WTC11 (cell line): ENCODE data around the gene CREBRF. TPM values are rescaled to one million over a fixed set of nuclear protein-coding genes. Genes with fewer than 3 reads are reported as not detected.

ENCODE experiments used
- ATAC-seq: fragments of 200-7000 bp; cut with Tn5 transposase; 2 replicates; pipeline ENCODE4 v1.10.0; 2021; ENCODE audit warnings: mild to moderate bottlenecking, moderate library complexity
- CTCF ChIA-PET: fragments of 300-600 bp; sonication (Branson Sonifier 250); formaldehyde crosslinking; loops from one replicate; lab custom pipeline; 2021; ENCODE audit warnings: antibody characterized with exemption; lab: Charles Lee
- POLR2A ChIA-PET: fragments of 350-600 bp; sonication (Branson Sonifier 250); formaldehyde crosslinking; loops from one replicate; lab custom pipeline; 2021; ENCODE audit warnings: antibody characterized with exemption; lab: Charles Lee
- DNase-seq: peaks from one replicate; pipeline ENCODE4 v3.0.0; 2021; ENCODE audit warnings: low spot score
- H3K27ac Mint-ChIP-seq: 2 replicates; pipeline ENCODE4 v1.8.0; 2021; ENCODE audit warnings: mixed read lengths
- H3K27me3 Mint-ChIP-seq: 2 replicates; pipeline ENCODE4 v1.8.0; 2021; ENCODE audit warnings: low read depth, mild to moderate bottlenecking, moderate library complexity, mixed read lengths
- H3K36me3 Mint-ChIP-seq: 2 replicates; pipeline ENCODE4 v1.8.0; 2021; ENCODE audit warnings: mixed read lengths
- H3K4me1 Mint-ChIP-seq: 2 replicates; pipeline ENCODE4 v1.8.0; 2022; ENCODE audit warnings: mixed read lengths
- H3K4me3 Mint-ChIP-seq: 2 replicates; pipeline ENCODE4 v1.8.0; 2021; ENCODE audit warnings: mild to moderate bottlenecking, moderate library complexity, mixed read lengths
- H3K9me3 Mint-ChIP-seq: 2 replicates; pipeline ENCODE4 v1.8.0; 2021; ENCODE audit warnings: mixed read lengths
- ATF1 ChIP-seq: sonication (generic); formaldehyde crosslinking; IDR thresholded peaks from 2 replicates; pipeline ENCODE4 v1.8.1; 2023; ENCODE audit warnings: mild to moderate bottlenecking, moderate library complexity, missing genetic modification reagents
- CREB1 ChIP-seq: sonication (generic); formaldehyde crosslinking; IDR thresholded peaks from 2 replicates; pipeline ENCODE4 v1.8.0; 2023; ENCODE audit warnings: mild to moderate bottlenecking, missing genetic modification reagents
- CREM ChIP-seq: sonication (generic); formaldehyde crosslinking; IDR thresholded peaks from 2 replicates; pipeline ENCODE4 v1.8.1; 2022; ENCODE audit warnings: mild to moderate bottlenecking, missing genetic modification reagents, moderate library complexity
- ESRRA ChIP-seq: sonication (generic); formaldehyde crosslinking; IDR thresholded peaks from 2 replicates; pipeline ENCODE4 v1.8.1; 2022; ENCODE audit warnings: mild to moderate bottlenecking, missing genetic modification reagents, borderline replicate concordance
- FOXJ3 ChIP-seq: sonication (generic); formaldehyde crosslinking; IDR thresholded peaks from 2 replicates; pipeline ENCODE4 v1.9.0; 2021; ENCODE audit warnings: missing genetic modification reagents, mild to moderate bottlenecking, borderline replicate concordance
- GABPB1 ChIP-seq: sonication (generic); formaldehyde crosslinking; IDR thresholded peaks from 2 replicates; pipeline ENCODE4 v1.8.1; 2023; ENCODE audit warnings: mild to moderate bottlenecking, missing genetic modification reagents
- MYBL2 ChIP-seq: sonication (generic); formaldehyde crosslinking; IDR thresholded peaks from 2 replicates; pipeline ENCODE4 v1.8.1; 2023; ENCODE audit warnings: mild to moderate bottlenecking, moderate library complexity, missing genetic modification reagents
- NFATC4 ChIP-seq: fragments of 250-450 bp; sonication (Bioruptor Pico); IDR thresholded peaks from 2 replicates; pipeline ENCODE4 v1.9.0; 2021; ENCODE audit warnings: mild to moderate bottlenecking
- NR2C2 ChIP-seq: sonication (generic); formaldehyde crosslinking; IDR thresholded peaks from 2 replicates; pipeline ENCODE4 v1.8.0; 2022; ENCODE audit warnings: mild to moderate bottlenecking, missing genetic modification reagents
- PRRX2 ChIP-seq: fragments of 250-450 bp; sonication (Bioruptor Pico); IDR thresholded peaks from 2 replicates; pipeline ENCODE4 v1.8.0; 2021; ENCODE audit warnings: mild to moderate bottlenecking
- ZNF671 ChIP-seq: fragments of 250-450 bp; sonication (Bioruptor Pico); IDR thresholded peaks from 2 replicates; pipeline ENCODE4 v1.8.0; 2021; ENCODE audit warnings: mild to moderate bottlenecking
- total RNA-seq: library from RNA; stranded (reverse); gene quantifications from 3 replicates; pipeline ENCODE4 v1.2.3, GENCODE V29; 2021
- TF ChIP-seq, protein P1 (sequence below): sonication (generic); formaldehyde crosslinking; IDR thresholded peaks from 2 replicates; pipeline ENCODE4 v1.8.0; 2022; ENCODE audit warnings: mild to moderate bottlenecking, missing genetic modification reagents
- TF ChIP-seq, protein P2 (sequence below): sonication (generic); formaldehyde crosslinking; IDR thresholded peaks from 2 replicates; pipeline ENCODE4 v1.8.1; 2023; ENCODE audit warnings: mild to moderate bottlenecking, missing genetic modification reagents, moderate library complexity
- TF ChIP-seq, protein P3 (sequence below): sonication (generic); formaldehyde crosslinking; IDR thresholded peaks from 2 replicates; pipeline ENCODE4 v1.8.0; 2023; ENCODE audit warnings: missing genetic modification reagents, mild to moderate bottlenecking, borderline replicate concordance
- TF ChIP-seq, protein P4 (sequence below): fragments of 250-450 bp; sonication (Bioruptor Pico); IDR thresholded peaks from 2 replicates; pipeline ENCODE4 v1.8.0; 2021; ENCODE audit warnings: mild to moderate bottlenecking
- TF ChIP-seq, protein P5 (sequence below): fragments of 250-450 bp; sonication (Bioruptor Pico); IDR thresholded peaks from 2 replicates; pipeline ENCODE4 v1.9.0; 2021; ENCODE audit warnings: mild to moderate bottlenecking, borderline replicate concordance

Gene CREBRF
- total RNA-seq, 1 experiment from 2014 or later: 5.7 TPM

DNA sequence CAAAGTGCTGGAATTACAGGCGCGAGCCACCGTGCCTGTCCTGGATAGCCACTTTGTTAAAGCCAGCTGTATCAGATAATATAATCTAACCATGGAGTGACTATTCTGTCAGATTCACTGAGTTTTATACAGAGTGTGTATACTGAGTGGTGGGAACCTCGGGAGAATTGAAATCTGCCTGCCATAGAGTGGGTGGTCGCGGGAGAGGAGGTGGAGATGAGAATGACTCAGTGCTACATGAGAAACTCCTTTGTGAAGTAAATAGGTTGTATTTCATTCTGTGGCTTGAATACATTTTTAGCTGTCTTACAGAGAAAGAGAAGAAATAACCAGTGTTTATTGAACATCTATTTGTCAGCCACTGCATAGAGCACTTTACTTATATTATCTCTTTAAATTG lies 46.1 kb upstream of the CREBRF start:
- H3K36me3 Mint-ChIP-seq: no peaks in the 10 kb centered on the region
- DNase-seq (no peak), ATAC-seq (no peak)
- TF ChIP-seq, protein P1, sequence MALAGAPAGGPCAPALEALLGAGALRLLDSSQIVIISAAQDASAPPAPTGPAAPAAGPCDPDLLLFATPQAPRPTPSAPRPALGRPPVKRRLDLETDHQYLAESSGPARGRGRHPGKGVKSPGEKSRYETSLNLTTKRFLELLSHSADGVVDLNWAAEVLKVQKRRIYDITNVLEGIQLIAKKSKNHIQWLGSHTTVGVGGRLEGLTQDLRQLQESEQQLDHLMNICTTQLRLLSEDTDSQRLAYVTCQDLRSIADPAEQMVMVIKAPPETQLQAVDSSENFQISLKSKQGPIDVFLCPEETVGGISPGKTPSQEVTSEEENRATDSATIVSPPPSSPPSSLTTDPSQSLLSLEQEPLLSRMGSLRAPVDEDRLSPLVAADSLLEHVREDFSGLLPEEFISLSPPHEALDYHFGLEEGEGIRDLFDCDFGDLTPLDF (CRISPR knock-in tag): no peak
- TF ChIP-seq, protein P2, sequence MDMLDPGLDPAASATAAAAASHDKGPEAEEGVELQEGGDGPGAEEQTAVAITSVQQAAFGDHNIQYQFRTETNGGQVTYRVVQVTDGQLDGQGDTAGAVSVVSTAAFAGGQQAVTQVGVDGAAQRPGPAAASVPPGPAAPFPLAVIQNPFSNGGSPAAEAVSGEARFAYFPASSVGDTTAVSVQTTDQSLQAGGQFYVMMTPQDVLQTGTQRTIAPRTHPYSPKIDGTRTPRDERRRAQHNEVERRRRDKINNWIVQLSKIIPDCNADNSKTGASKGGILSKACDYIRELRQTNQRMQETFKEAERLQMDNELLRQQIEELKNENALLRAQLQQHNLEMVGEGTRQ (CRISPR knock-in tag): no peak
- TF ChIP-seq CREB1 (CRISPR knock-in tag): no peak
- no peak for TF ChIP-seq FOXJ3 (CRISPR knock-in tag)
- TF ChIP-seq CREM: no peak
- no peak for TF ChIP-seq PRRX2
- TF ChIP-seq ESRRA (CRISPR knock-in tag): no peak
- TF ChIP-seq, protein P3, sequence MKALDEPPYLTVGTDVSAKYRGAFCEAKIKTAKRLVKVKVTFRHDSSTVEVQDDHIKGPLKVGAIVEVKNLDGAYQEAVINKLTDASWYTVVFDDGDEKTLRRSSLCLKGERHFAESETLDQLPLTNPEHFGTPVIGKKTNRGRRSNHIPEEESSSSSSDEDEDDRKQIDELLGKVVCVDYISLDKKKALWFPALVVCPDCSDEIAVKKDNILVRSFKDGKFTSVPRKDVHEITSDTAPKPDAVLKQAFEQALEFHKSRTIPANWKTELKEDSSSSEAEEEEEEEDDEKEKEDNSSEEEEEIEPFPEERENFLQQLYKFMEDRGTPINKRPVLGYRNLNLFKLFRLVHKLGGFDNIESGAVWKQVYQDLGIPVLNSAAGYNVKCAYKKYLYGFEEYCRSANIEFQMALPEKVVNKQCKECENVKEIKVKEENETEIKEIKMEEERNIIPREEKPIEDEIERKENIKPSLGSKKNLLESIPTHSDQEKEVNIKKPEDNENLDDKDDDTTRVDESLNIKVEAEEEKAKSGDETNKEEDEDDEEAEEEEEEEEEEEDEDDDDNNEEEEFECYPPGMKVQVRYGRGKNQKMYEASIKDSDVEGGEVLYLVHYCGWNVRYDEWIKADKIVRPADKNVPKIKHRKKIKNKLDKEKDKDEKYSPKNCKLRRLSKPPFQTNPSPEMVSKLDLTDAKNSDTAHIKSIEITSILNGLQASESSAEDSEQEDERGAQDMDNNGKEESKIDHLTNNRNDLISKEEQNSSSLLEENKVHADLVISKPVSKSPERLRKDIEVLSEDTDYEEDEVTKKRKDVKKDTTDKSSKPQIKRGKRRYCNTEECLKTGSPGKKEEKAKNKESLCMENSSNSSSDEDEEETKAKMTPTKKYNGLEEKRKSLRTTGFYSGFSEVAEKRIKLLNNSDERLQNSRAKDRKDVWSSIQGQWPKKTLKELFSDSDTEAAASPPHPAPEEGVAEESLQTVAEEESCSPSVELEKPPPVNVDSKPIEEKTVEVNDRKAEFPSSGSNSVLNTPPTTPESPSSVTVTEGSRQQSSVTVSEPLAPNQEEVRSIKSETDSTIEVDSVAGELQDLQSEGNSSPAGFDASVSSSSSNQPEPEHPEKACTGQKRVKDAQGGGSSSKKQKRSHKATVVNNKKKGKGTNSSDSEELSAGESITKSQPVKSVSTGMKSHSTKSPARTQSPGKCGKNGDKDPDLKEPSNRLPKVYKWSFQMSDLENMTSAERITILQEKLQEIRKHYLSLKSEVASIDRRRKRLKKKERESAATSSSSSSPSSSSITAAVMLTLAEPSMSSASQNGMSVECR (CRISPR knock-in tag): no peak
- no peak for TF ChIP-seq GABPB1 (CRISPR knock-in tag)
- TF ChIP-seq, protein P4, sequence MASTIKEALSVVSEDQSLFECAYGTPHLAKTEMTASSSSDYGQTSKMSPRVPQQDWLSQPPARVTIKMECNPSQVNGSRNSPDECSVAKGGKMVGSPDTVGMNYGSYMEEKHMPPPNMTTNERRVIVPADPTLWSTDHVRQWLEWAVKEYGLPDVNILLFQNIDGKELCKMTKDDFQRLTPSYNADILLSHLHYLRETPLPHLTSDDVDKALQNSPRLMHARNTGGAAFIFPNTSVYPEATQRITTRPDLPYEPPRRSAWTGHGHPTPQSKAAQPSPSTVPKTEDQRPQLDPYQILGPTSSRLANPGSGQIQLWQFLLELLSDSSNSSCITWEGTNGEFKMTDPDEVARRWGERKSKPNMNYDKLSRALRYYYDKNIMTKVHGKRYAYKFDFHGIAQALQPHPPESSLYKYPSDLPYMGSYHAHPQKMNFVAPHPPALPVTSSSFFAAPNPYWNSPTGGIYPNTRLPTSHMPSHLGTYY (CRISPR knock-in tag): no peak
- TF ChIP-seq, protein P5, sequence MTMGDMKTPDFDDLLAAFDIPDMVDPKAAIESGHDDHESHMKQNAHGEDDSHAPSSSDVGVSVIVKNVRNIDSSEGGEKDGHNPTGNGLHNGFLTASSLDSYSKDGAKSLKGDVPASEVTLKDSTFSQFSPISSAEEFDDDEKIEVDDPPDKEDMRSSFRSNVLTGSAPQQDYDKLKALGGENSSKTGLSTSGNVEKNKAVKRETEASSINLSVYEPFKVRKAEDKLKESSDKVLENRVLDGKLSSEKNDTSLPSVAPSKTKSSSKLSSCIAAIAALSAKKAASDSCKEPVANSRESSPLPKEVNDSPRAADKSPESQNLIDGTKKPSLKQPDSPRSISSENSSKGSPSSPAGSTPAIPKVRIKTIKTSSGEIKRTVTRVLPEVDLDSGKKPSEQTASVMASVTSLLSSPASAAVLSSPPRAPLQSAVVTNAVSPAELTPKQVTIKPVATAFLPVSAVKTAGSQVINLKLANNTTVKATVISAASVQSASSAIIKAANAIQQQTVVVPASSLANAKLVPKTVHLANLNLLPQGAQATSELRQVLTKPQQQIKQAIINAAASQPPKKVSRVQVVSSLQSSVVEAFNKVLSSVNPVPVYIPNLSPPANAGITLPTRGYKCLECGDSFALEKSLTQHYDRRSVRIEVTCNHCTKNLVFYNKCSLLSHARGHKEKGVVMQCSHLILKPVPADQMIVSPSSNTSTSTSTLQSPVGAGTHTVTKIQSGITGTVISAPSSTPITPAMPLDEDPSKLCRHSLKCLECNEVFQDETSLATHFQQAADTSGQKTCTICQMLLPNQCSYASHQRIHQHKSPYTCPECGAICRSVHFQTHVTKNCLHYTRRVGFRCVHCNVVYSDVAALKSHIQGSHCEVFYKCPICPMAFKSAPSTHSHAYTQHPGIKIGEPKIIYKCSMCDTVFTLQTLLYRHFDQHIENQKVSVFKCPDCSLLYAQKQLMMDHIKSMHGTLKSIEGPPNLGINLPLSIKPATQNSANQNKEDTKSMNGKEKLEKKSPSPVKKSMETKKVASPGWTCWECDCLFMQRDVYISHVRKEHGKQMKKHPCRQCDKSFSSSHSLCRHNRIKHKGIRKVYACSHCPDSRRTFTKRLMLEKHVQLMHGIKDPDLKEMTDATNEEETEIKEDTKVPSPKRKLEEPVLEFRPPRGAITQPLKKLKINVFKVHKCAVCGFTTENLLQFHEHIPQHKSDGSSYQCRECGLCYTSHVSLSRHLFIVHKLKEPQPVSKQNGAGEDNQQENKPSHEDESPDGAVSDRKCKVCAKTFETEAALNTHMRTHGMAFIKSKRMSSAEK: no peak
- no peak for TF ChIP-seq ATF1
- TF ChIP-seq NFATC4: no peak
- TF ChIP-seq NR2C2: no peak
- TF ChIP-seq MYBL2 (CRISPR knock-in tag): no peak
- TF ChIP-seq ZNF671 (CRISPR knock-in tag): no peak
- H3K4me1 Mint-ChIP-seq: peaks cover 5% of the 10 kb centered on the region; the same call in 1 of the 2 replicates
- ChIA-PET POLR2A (no interaction called here), CTCF (interaction anchor here (0.9 to 2.1 kb wide), 17 partner anchors 10 to 306 kb away, joined by 3 to 16 read pairs (median 4); partner anchors contain the start of genes ATP6V0E1 and BNIP1)
- no peaks in the 10 kb centered on the region for H3K9me3 Mint-ChIP-seq
- H3K27me3 Mint-ChIP-seq: no peaks in the 10 kb centered on the region
- H3K4me3 Mint-ChIP-seq: no peak overlapping the region
- peak overlapping the region; percentile 9 for H3K27ac Mint-ChIP-seq
